ENCODE results near the gene ZGPAT.

Gene ZGPAT

DNA sequence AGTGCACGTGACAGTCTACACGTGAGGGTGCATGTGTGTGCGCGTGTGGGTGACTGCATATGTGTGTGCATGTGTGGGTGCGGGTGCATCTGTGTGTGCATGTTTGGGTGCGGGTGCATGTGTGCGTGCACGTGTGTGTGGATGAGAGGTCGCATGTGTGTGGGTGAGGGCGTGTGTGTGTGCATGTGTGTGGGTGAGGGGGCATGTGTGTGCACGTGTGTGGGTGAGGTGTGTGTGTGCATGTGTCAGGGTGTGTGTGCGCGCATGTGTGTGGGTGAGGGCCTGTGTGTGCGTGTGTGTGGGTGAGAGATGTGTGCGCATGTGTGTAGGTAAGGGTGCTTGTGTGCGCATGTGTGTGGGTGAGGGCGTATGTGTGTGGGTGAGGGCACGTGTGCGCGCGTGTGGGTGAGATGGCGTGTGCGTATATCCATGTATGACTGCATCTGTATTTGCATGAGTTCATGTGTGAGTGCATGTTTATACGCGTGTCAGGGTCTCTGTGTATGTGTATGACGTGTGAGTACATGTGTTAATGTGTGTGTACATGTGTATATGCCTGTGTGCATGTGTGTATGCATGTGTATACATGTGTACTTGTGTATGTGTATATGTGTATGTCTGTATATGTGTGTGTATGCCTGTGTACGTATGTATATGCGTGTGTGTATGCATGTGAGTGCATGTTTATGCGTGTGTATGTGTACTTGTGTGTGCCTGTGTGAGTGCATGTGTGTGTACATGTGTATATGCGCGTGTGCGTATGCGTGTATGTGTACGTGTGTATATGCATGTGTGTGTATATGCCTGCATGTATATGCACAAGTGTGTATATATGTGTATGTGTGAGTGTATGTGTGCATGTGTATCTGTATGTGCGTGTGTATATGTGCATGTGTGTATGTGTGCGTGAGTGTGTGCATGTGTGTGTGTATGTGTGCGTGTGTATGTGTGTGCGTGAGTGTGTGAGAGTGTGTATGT is 24.6 kb downstream of the ZGPAT start:
- in situ Hi-C loops (cut with MboI; ENCODE audit: low sequenced_read_pairs): no loop called here

DNA sequence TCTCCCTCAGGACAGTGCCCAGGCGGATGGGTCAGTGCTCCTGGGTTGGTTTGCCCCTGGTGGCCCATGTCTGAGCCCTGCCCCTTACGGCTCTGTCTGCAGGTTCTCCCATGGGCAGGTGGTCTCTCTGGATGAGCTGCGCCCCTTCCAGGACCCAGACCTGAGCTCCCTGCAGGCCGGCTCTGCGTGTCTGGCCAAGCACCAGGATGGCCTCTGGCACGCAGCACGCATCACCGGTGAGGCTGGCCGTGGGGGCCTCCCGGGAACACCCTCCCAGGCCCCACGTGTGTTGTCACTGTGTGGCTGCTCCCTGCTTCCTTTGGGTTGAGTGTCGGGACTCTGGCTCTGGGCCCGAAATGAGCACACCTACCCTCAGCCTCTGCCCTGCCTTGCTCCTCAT is 25.3 kb downstream of the ZGPAT start:
- in situ Hi-C loops (cut with MboI; ENCODE audit: low sequenced_read_pairs): no loop called here

- in situ Hi-C loops (cut with MboI; ENCODE audit: low sequenced_read_pairs): no loop called here
These were observed 25.8 kb downstream of the ZGPAT start for GRCh38 chr20:63733579-63734081.

DNA sequence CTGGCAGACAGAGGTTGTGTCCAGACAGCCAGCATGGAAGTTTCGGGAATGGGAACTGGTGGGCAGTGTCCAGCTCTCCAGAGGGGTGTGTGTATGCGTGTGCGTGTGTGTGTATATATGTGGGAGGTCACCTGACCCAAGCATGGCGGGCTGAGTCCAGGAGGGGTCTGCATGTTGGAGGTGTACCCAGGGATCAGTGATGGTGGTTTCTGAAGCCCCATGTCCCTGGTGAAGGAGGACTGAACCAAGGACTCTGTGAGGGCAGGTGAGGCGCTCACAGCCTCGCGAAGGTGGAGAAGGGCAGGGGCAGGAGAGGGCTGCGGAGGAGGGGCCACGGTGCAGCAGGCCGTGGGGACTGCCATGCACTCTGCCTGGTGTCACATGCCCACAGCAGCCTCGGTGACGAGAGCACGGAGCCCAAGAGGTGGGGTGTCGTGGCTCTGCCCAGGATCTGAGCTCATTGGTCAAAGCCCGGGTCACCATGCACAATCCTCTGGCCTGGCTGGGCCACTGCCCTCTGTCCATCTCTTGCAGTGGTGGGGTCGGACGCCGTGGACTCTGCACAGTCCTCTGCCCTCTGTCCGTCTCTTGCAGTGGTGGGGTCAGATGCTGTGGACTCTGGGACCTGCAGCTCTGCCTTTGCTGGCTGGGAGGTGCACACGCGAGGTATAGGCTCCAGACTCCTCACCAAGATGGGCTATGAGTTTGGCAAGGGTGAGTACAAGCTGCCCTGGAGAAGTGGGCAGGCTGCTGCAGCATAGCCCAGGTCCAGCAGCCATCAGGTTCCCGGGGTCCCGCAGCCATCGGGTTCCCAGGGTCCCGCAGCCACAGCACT is 26.5 kb downstream of the ZGPAT start:
- in situ Hi-C loops (cut with MboI; ENCODE audit: low sequenced_read_pairs): no loop called here

DNA sequence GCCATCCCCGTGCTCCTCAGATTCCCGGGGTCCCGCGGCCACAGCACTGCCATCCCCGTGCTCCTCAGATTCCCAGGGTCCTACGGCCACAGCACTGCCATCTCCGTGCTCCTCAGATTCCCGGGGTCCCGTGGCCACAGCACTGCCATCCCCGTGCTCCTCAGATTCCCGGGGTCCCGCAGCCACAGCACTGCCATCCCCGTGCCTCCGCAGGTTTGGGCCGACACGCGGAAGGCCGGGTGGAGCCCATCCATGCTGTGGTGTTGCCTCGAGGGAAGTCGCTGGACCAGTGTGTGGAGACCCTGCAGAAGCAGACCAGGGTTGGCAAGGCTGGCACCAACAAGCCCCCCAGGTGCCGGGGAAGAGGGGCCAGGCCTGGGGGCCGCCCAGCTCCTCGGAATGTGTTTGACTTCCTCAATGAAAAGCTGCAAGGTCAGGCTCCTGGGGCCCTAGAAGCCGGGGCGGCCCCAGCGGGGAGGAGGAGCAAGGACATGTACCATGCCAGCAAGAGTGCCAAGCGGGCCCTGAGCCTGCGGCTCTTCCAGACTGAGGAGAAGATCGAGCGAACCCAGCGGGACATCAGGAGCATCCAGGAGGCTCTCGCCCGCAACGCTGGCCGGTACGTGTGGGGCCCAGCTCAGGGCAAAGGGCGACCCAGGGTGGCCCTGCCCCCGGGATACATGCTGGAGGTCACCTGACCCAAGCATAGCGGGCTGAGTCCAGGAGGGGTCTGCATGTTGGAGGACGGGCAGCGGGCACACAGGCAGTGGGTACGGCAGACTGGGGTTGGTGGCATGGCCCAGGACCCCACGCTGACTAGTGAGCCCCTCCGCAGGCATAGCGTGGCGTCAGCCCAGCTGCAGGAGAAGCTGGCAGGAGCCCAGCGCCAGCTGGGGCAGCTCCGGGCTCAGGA is 27.4 kb downstream of the ZGPAT start:
- in situ Hi-C loops (cut with MboI; ENCODE audit: low sequenced_read_pairs): no loop called here

DNA sequence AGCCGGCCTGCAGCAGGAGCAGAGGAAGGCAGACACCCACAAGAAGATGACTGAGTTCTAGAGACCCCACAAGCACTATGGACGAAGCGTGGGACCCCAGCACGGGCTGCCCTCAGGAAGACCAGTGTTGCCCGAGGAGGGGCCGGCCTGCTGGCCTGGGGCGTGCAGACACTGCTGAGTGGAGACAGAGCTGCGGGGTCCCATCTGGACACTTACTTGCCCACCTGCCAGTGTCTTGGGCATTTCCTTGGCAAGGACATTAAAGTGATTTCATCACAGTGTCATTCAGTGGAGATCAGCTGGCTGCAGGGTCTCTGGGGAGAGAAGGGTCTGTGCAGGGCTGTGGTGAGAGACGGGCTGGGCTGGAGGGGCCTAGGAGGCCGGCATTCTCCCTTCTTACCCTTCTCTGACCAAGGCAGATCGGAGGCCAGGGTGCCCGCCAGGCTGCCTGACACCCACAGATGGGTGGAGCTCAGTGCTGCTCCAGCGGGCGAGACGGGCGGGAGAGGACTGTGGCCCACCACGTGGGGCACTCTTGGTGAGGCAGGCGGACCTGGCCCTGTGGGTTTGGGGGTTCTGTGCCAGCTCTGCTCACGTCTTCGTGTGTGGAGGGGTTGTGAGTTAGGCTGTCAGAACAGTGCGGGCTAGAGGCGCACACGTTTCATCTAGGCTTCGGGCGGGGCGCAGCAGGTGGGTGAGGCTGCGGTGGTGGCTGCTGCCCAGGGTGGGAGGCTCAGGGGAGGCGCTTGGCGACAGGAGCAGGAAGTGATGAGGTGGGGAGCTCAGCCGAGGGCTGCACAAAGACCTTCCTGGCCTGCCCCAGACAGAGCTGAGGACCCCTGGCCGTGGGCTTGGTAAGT is 28.2 kb downstream of the ZGPAT start, which contains the start of gene LIME1:
TSS of gene LIME1 (plus strand) at position 806 of the 860 bp plus-strand sequence. CDS start 886 bp downstream, outside the sequence.
- in situ Hi-C loops (cut with MboI; ENCODE audit: low sequenced_read_pairs): no loop called here

GRCh38 chr20:63736893-63737694 is 29.3 kb downstream of the ZGPAT start:
- in situ Hi-C loops (cut with MboI; ENCODE audit: low sequenced_read_pairs): no loop called here

DNA sequence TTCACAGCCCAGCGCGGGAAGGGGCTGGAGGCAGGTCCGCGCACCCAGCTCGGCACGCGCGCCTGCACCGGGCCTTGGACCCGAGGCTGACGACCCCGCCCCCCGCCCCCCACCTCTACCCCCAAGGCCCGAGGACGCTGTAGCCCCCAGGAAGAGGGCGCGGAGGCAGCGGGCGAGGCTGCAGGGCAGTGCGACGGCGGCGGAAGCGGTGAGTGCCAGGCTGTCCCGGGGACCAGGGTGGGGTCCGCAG is 29.8 kb downstream of the ZGPAT start:
- in situ Hi-C loops (cut with MboI; ENCODE audit: low sequenced_read_pairs): no loop called here

DNA sequence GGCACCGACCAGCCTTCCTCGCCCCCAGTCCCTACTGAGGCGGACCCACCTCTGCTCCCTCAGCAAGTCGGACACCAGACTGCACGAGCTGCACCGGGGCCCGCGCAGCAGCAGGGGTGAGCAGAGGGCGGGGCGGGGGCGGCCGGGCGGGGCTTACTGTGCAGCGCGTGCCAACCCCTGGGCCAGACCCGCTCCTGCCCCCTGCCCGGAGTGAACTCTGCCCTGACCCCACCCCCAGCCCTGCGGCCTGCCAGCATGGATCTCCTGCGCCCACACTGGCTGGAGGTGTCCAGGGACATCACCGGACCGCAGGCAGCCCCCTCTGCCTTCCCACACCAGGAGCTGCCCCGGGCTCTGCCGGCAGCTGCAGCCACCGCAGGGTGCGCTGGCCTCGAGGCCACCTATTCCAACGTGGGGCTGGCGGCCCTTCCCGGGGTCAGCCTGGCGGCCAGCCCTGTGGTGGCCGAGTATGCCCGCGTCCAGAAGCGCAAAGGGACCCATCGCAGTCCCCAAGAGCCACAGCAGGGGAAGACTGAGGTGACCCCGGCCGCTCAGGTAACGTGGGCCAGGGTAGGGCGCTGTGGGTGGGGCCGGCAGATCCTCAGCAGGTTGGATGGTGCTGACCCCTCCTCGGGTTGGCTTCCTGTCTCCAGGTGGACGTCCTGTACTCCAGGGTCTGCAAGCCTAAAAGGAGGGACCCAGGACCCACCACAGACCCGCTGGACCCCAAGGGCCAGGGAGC is 30.3 kb downstream of the ZGPAT start:
- in situ Hi-C loops (cut with MboI; ENCODE audit: low sequenced_read_pairs): no loop called here

- in situ Hi-C loops (cut with MboI; ENCODE audit: low sequenced_read_pairs): no loop called here
These were observed 30.9 kb downstream of the ZGPAT start for GRCh38 chr20:63738687-63739129.

DNA sequence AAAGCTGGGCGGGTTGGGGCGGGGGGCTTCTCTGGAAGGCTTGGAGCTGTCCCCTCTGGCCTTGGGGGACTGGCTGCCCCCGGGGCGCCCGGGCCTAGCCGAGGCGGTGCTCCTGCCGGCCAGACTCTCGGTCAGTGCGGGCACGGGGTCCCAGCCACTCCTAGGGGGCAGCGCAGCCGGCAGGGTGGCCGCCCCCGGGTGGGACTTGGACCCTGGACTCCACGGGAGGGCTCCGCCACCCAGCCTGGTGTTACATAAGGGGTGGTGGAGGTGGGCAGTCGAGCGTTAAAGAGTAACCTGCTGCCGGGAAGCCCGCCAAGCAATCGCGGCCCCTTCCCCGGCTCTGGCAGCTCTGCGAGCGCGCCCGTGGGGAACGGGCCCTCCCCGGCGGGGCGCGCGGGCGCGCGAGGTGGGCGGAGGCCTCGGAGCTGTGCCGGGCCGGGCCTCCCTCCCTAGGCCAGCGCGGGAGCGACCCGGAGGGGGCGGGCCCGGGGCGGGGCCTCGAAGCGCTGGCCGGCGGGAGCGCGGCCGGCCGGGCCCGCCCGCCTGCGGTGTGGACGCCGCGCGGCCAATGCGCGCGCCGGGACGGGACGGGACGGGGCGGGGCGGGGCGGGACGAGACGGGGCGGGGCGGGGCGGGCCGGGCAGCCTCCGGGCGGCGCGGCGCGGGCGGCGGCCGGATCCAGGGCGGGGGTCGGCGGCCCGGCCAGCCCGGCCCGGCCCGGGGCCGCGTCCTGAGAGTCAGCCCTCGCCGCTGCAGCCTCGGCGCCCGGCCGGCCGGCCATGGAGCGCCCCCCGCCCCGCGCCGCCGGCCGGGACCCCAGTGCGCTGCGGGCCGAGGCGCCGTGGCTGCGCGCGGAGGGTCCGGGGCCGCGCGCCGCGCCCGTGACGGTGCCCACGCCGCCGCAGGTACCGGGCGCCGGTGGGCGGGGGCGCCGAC is 31.6 kb downstream of the ZGPAT start, which contains the start of gene SLC2A4RG:
TSS of gene SLC2A4RG (plus strand) at position 647 of the 940 bp plus-strand sequence. CDS start at position 784, 137 bp downstream.
- in situ Hi-C loops (cut with MboI; ENCODE audit: low sequenced_read_pairs): no loop called here

DNA sequence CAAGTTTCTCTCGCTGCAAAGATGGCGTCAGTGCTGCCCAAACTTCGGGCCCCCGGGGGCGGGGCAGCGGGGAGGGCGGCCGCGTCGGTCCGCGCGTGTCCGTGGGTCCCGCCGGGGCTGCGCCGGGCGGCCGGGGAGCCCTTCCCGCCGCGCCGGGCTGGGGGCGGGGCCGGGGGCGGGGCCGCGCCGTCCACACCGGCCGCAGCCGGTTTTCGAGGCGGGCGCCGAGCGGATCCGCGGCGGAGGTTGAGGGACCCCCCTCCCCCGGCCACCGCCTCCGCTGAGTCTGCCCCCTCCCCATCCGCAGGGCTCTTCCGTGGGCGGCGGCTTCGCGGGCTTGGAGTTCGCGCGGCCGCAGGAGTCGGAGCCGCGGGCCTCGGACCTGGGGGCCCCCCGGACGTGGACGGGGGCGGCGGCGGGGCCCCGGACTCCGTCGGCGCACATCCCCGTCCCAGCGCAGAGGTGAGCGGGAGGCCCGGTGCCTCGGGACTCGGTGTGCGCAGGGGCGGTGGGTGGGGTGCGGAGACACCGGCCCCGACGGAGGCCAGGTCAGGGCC is 32.3 kb downstream of the ZGPAT start:
- in situ Hi-C loops (cut with MboI; ENCODE audit: low sequenced_read_pairs): no loop called here

DNA sequence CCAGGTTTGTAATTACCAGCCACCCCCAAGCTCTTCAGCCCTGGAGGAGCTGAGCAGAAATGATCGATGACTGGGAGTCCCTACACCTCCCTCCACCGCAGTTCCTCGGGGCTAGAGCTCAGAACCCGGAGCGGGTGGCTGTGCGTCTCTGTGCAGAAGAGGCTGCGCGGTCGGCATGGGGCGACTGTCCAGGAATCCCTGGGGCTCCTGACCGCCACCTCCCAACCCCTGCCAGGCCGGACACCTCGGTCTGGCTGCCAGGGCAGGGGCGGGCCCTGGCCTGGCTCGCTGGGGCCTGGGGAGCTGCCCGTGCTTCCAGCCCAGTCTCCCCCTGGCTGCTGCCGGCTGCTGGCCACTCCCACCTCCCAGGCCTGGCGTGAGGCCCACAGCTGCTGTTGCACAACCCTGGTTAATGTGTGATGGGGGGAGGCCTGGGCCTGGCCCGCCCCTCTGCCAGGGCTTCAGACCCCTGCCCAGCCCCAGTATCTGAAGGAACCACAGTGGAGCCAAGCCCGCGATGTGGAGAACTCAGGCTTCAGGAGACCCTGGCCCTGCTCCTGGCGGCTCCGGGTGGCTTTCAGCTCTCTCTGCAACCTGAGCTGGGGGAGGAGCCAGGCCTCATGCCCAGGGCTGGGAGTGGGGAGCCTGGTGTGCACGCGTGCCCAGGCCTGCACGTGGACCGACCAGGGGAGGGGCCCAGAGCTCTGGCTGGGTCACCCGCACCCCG is 33.0 kb downstream of the ZGPAT start:
- in situ Hi-C loops (cut with MboI; ENCODE audit: low sequenced_read_pairs): no loop called here

DNA sequence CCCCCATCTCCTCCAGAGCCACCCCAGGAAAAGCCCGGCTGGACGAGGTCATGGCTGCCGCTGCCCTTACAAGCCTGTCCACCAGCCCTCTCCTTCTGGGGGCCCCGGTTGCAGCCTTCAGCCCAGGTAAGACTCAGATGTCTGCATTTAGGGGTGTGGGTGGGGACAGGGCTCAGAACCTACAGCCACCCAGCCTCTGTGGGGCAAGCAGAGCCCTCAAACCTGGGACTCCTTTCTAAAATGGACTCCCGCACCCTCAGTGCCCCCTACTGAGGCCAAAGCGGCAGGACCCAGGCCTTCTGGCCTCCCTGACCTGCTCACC is 33.5 kb downstream of the ZGPAT start:
- in situ Hi-C loops (cut with MboI; ENCODE audit: low sequenced_read_pairs): no loop called here

DNA sequence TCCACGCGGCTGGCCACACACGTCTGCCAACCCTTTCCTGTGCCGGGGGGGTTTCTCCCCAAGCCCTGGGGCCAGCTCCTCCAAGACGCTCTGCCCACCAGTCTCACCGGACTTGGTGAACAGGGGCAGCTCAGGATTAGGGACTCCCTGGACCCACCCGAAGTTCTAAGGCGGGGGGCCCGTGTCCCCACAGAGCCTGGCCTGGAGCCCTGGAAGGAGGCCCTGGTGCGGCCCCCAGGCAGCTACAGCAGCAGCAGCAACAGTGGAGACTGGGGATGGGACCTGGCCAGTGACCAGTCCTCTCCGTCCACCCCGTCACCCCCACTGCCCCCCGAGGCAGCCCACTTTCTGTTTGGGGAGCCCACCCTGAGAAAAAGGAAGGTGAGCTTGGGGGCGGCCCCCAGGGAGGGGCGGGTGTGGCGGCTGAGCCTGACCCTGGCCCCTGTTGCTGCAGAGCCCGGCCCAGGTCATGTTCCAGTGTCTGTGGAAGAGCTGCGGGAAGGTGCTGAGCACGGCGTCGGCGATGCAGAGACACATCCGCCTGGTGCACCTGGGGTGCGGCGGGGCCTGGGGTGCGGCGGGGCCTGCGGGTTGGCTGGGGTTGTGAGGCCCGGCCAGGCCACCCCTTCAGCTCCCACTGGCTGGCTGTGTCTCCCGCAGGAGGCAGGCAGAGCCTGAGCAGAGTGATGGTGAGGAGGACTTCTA is 34.0 kb downstream of the ZGPAT start:
- in situ Hi-C loops (cut with MboI; ENCODE audit: low sequenced_read_pairs): no loop called here
